RWPE2 (cell line): Measurements from ENCODE around the gene NES.
A peak's percentile ranks its signal among the peaks of the same experiment; 100 is the strongest.

ENCODE experiments used
- ATAC-seq: fragments of 200-7000 bp; cut with Tn5 transposase; 3 replicates; pipeline ENCODE4 v1.9.1; 2021; ENCODE audit warnings: low read depth
- DNase-seq: peaks from one replicate; pipeline ENCODE4 v3.0.0-alpha.2; 2020; ENCODE audit warnings: low spot score
- H3K27ac ChIP-seq: fragments of 450-650 bp; 2 replicates; pipeline ENCODE4 v1.5.1; 2017; ENCODE audit warnings: mild to moderate bottlenecking; ENCODE audit not compliant: poor library complexity, severe bottlenecking
- H3K27me3 ChIP-seq: fragments of 250-450 bp; sonication (Bioruptor Pico); 2 replicates; pipeline ENCODE4 v1.5.1; 2021; ENCODE audit warnings: mild to moderate bottlenecking, moderate library complexity; ENCODE audit not compliant: insufficient read depth, poor library complexity, severe bottlenecking
- H3K36me3 ChIP-seq: fragments of 250-450 bp; sonication (Bioruptor Pico); 2 replicates; pipeline ENCODE4 v1.5.1; 2020; ENCODE audit warnings: low read depth, mild to moderate bottlenecking, moderate library complexity
- H3K4me1 ChIP-seq: fragments of 250-450 bp; sonication (Bioruptor Pico); 2 replicates; pipeline ENCODE4 v1.5.1; 2021; ENCODE audit warnings: mild to moderate bottlenecking, moderate library complexity; ENCODE audit not compliant: insufficient read depth, poor library complexity, severe bottlenecking
- H3K4me3 ChIP-seq: fragments of 250-450 bp; sonication (Bioruptor Pico); 2 replicates; pipeline ENCODE4 v1.5.1; 2021; ENCODE audit warnings: mild to moderate bottlenecking, moderate library complexity; ENCODE audit not compliant: severe bottlenecking
- H3K9me3 ChIP-seq: fragments of 250-450 bp; sonication (Bioruptor Pico); 2 replicates; pipeline ENCODE4 v1.5.1; 2021; ENCODE audit warnings: mild to moderate bottlenecking, moderate library complexity; ENCODE audit not compliant: severe bottlenecking
- TF ChIP-seq, protein P1 (sequence below): fragments of 450-650 bp; IDR thresholded peaks from one replicate; pipeline ENCODE4 v1.5.1; 2017; ENCODE audit warnings: mild to moderate bottlenecking, moderate library complexity; ENCODE audit not compliant: poor library complexity, severe bottlenecking

NES gene

DNA sequence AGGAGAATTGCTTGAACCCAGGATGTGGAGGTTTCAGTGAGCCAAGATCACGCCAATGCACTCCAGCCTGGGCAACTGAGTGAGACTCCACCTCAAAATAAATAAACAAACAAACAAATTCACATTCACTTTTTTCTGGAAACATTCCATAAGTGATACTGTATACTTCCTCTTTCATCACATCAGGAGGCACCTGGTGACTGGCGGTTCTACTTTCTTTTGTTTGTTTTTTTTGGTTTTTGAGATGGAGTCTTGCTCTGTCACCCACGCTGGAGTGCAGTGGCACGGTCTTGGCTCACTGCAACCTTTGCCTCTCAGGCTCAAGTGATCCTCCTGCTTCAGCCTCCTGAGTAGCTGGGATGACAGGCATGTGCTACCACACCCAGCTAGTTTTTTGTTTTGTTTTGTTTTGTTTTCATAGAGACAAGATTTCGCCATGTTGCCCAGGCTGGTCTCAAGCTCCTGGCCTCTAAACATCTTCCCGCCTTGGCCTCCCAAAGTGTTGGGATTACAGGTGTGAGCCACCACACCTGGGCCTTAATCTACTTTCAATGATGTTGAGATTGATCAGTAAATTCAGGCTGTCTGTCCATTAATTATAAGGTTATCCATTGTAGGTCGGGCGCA lies 47.3 kb downstream of the NES start:
- Histone ChIP-seq H3K9me3 (no peaks in the 10 kb centered on the region), H3K4me3 (no peak overlapping the region), H3K27ac (no peak overlapping the region), H3K27me3 (peaks cover 43% of the 10 kb centered on the region), H3K36me3 (no peaks in the 10 kb centered on the region), H3K4me1 (no peaks in the 10 kb centered on the region)
- no peak for DNase-seq
- no peak for ATAC-seq
- TF ChIP-seq, protein P1, sequence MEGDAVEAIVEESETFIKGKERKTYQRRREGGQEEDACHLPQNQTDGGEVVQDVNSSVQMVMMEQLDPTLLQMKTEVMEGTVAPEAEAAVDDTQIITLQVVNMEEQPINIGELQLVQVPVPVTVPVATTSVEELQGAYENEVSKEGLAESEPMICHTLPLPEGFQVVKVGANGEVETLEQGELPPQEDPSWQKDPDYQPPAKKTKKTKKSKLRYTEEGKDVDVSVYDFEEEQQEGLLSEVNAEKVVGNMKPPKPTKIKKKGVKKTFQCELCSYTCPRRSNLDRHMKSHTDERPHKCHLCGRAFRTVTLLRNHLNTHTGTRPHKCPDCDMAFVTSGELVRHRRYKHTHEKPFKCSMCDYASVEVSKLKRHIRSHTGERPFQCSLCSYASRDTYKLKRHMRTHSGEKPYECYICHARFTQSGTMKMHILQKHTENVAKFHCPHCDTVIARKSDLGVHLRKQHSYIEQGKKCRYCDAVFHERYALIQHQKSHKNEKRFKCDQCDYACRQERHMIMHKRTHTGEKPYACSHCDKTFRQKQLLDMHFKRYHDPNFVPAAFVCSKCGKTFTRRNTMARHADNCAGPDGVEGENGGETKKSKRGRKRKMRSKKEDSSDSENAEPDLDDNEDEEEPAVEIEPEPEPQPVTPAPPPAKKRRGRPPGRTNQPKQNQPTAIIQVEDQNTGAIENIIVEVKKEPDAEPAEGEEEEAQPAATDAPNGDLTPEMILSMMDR: no peak

DNA sequence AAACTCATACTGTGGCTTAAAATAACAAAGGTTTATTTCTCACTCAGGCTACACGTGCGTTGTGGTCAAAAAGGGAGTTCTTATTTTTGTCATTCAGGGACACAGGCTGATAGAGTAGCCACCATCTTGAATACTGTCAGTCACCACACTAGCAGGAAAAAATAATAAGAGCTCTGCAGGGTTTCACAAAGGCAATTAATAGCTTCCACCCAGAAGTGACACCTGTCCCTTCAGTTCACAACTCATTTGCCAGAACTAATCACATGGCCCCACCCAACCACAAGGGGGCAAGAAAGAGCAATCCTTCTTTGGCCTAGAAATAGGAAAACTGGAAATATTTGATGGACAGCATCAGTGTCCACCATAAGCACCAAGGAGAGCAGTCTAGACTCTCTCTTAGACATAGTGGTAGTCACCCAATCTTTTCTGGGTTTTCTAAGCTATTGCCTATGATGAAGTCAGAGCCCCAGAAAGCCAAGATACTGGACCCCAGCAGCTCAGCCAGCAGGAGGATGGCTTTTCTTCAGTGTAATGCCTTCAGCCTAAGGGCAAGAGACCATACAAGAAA lies 49.8 kb downstream of the NES start:
- peak; percentile 41 for ATAC-seq
- Histone ChIP-seq H3K36me3 (no peaks in the 10 kb centered on the region), H3K27me3 (peaks cover 60% of the 10 kb centered on the region), H3K27ac (no peak overlapping the region), H3K4me1 (no peaks in the 10 kb centered on the region), H3K4me3 (no peak overlapping the region), H3K9me3 (no peaks in the 10 kb centered on the region)
- no peak for DNase-seq
- TF ChIP-seq, protein P1: peak; percentile 84

DNA sequence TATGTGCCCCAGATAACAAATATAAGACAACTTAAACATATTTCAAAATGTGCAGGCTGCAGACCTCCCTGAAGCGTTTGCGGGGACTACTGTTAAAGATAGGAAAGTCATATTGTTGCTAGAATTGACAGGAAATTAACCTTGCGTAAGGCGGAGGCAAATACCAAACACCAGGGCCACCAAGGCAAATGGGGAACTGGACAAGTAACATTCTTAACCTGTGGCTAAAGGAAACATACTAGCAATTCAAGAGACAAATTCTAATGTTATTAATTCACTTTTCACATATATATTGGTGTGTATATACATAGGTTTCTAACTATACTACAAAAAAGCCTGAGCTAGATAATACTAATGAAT lies 51.1 kb downstream of the NES start:
- Histone ChIP-seq H3K4me1 (no peaks in the 10 kb centered on the region), H3K27me3 (peaks cover 57% of the 10 kb centered on the region), H3K9me3 (no peaks in the 10 kb centered on the region), H3K27ac (no peak overlapping the region), H3K4me3 (no peak overlapping the region), H3K36me3 (no peaks in the 10 kb centered on the region)
- TF ChIP-seq, protein P1: peak; percentile 54
- ATAC-seq: no peak
- no peak for DNase-seq

- peak; percentile 19; the same call in 1 of the 3 replicates for ATAC-seq
- Histone ChIP-seq H3K4me1 (no peaks in the 10 kb centered on the region), H3K9me3 (no peaks in the 10 kb centered on the region), H3K27ac (no peak overlapping the region), H3K27me3 (peaks cover 56% of the 10 kb centered on the region), H3K4me3 (no peak overlapping the region), H3K36me3 (no peaks in the 10 kb centered on the region)
- TF ChIP-seq, protein P1: peak; percentile 89
- no peak for DNase-seq
Observed at GRCh38 chr1:156625436-156626078, 51.6 kb downstream of the NES start.

GRCh38 chr1:156624814-156625435 lies 52.3 kb downstream of the NES start:
- Histone ChIP-seq H3K4me1 (no peaks in the 10 kb centered on the region), H3K27me3 (peaks cover 63% of the 10 kb centered on the region), H3K36me3 (no peaks in the 10 kb centered on the region), H3K9me3 (no peaks in the 10 kb centered on the region), H3K27ac (no peak overlapping the region), H3K4me3 (peak overlapping the region; percentile 20)
- no peak for ATAC-seq
- DNase-seq: no peak
- TF ChIP-seq, protein P1: no peak
